ENCODE data around the gene KLF3. TPM values are rescaled to one million over a fixed set of nuclear protein-coding genes. Genes with fewer than 3 reads are reported as not detected.

Gene KLF3
- total and polyA plus RNA-seq, 2 experiments from 2014 or later = 68.4 to 77.3 TPM

GRCh38 chr4:38674258-38675144 lies 10.5 kb downstream of the KLF3 start:
- 18% methylated on average over 13 of the region's 13 CpGs for WGBS (ENCODE audit: low lambda C conversion rate, missing lambda C conversion rate)
- Histone ChIP-seq H3K4me1 (ENCODE audit: insufficient read depth) (peaks cover 70% of the 10 kb centered on the region), H3K9me3 (ENCODE audit: low read depth) (no peaks in the 10 kb centered on the region), H3K9me2 (replicated peaks; ENCODE audit: insufficient read depth) (no peaks in the 10 kb centered on the region), H3K27me3 (no peaks in the 10 kb centered on the region), H3K27ac (peak overlapping the region; percentile 91), H3K36me3 (replicated peaks; ENCODE audit: insufficient read depth, low read depth) (no peaks in the 10 kb centered on the region), H3K4me3 (peak overlapping the region; percentile 2), H3K79me2 (peaks cover 89% of the 10 kb centered on the region), H2AFZ (no peak overlapping the region), H4K20me1 (ENCODE audit: insufficient read depth, poor library complexity, severe bottlenecking) (peaks cover 79% of the 10 kb centered on the region), H3K4me2 (peak overlapping the region; percentile 70)
- peak; percentile 48 for DNase-seq (ENCODE audit: low spot score)
- TF ChIP-seq CTCF (IDR thresholded peaks at IDR 0.05; ENCODE audit: poor library complexity) = no peak
- TF ChIP-seq EZH2 (IDR thresholded peaks at IDR 0.05; ENCODE audit: borderline replicate concordance) = no peak
- TF ChIP-seq EZH2phosphoT487 (IDR thresholded peaks at IDR 0.05; ENCODE audit: low read depth, severe bottlenecking, unreplicated experiment) = no peak

GRCh38 chr4:38675146-38676121 lies 11.4 kb downstream of the KLF3 start:
- no peak for TF ChIP-seq EZH2 (IDR thresholded peaks at IDR 0.05; ENCODE audit: borderline replicate concordance)
- TF ChIP-seq CTCF (IDR thresholded peaks at IDR 0.05; ENCODE audit: poor library complexity) = peak; percentile 98
- no peak for TF ChIP-seq EZH2phosphoT487 (IDR thresholded peaks at IDR 0.05; ENCODE audit: low read depth, severe bottlenecking, unreplicated experiment)
- 11% methylated on average over 7 of the region's 7 CpGs for WGBS (ENCODE audit: low lambda C conversion rate, missing lambda C conversion rate)
- Histone ChIP-seq H3K79me2 (peaks cover 89% of the 10 kb centered on the region), H3K4me1 (ENCODE audit: insufficient read depth) (peaks cover 63% of the 10 kb centered on the region), H3K27me3 (no peaks in the 10 kb centered on the region), H3K9me3 (ENCODE audit: low read depth) (no peaks in the 10 kb centered on the region), H2AFZ (no peak overlapping the region), H3K27ac (peak overlapping the region; percentile 91), H3K4me2 (peak overlapping the region; percentile 70), H3K9me2 (replicated peaks; ENCODE audit: insufficient read depth) (no peaks in the 10 kb centered on the region), H3K36me3 (replicated peaks; ENCODE audit: insufficient read depth, low read depth) (no peaks in the 10 kb centered on the region), H4K20me1 (ENCODE audit: insufficient read depth, poor library complexity, severe bottlenecking) (peaks cover 82% of the 10 kb centered on the region), H3K4me3 (peak overlapping the region; percentile 2)
- peak; percentile 90 for DNase-seq (ENCODE audit: low spot score)

- peaks cover 55% of the 10 kb centered on the region for H3K4me1 ChIP-seq (ENCODE audit: insufficient read depth)
- no peak for DNase-seq (ENCODE audit: low spot score)
- H3K36me3 ChIP-seq (replicated peaks; ENCODE audit: insufficient read depth, low read depth) = no peaks in the 10 kb centered on the region
- no peak overlapping the region for H3K4me2 ChIP-seq
- H3K9me3 ChIP-seq (ENCODE audit: low read depth) = no peaks in the 10 kb centered on the region
- H3K27ac ChIP-seq = peak overlapping the region; percentile 10
- 93% methylated on average over 12 of the region's 12 CpGs for WGBS (ENCODE audit: low lambda C conversion rate, missing lambda C conversion rate)
- H3K4me3 ChIP-seq = no peak overlapping the region
- peaks cover 89% of the 10 kb centered on the region for H3K79me2 ChIP-seq
- no peaks in the 10 kb centered on the region for H3K27me3 ChIP-seq
- H4K20me1 ChIP-seq (ENCODE audit: insufficient read depth, poor library complexity, severe bottlenecking) = peaks cover 73% of the 10 kb centered on the region
- no peaks in the 10 kb centered on the region for H3K9me2 ChIP-seq (replicated peaks; ENCODE audit: insufficient read depth)
- H2AFZ ChIP-seq = no peak overlapping the region
- TF ChIP-seq EZH2phosphoT487 (IDR thresholded peaks at IDR 0.05; ENCODE audit: low read depth, severe bottlenecking, unreplicated experiment) (no peak), CTCF (IDR thresholded peaks at IDR 0.05; ENCODE audit: poor library complexity) (no peak), EZH2 (IDR thresholded peaks at IDR 0.05; ENCODE audit: borderline replicate concordance) (no peak)
These were observed 13.0 kb downstream of the KLF3 start for GRCh38 chr4:38676986-38677385.

Measured in hepatocyte (in vitro differentiated cells).